Natural killer cell (primary cell): ENCODE results near the gene SORBS1. TPM values are rescaled to one million over a fixed set of nuclear protein-coding genes. Genes with fewer than 3 reads are reported as not detected.

ENCODE experiments used
- ATAC-seq, 3 donors: fragments of 150-1000 bp in 2 of 3; fragments of 200-7000 bp in 1 of 3; cut with Tn5 transposase; 1 replicate in 1 of 3; 2 replicates in 2 of 3; pipeline ENCODE4 v1.10.0; 2021; ENCODE audit warnings: mild to moderate bottlenecking in 2 of 3, moderate library complexity in 2 of 3
- DNase-seq, 2 donors: peaks; one replicate each; pipeline versions ENCODE4 v3.0.0 to v3.0.0-alpha.2; 2013 to 2021; ENCODE audit warnings: mixed read lengths in 1 of 2
- H3K27ac ChIP-seq: one replicate; pipeline ENCODE4 v1.5.1; 2013; ENCODE audit warnings: mild to moderate bottlenecking, low read length
- H3K27me3 ChIP-seq: one replicate; pipeline ENCODE4 v1.6.1; 2013; ENCODE audit warnings: low read length; ENCODE audit not compliant: control insufficient read depth, insufficient read depth
- H3K36me3 ChIP-seq: one replicate; pipeline ENCODE4 v1.6.1; 2013; ENCODE audit warnings: low read length; ENCODE audit not compliant: control insufficient read depth, insufficient read depth
- H3K4me1 ChIP-seq: one replicate; pipeline ENCODE4 v1.6.1; 2013; ENCODE audit warnings: low read length; ENCODE audit not compliant: control insufficient read depth, insufficient read depth
- H3K4me3 ChIP-seq: one replicate; pipeline ENCODE4 v1.5.1; 2013; ENCODE audit warnings: low read length
- H3K9me3 ChIP-seq: one replicate; pipeline ENCODE4 v1.6.1; 2013; ENCODE audit warnings: low read length; ENCODE audit not compliant: control insufficient read depth, insufficient read depth
- H3K27ac Mint-ChIP-seq, 2 donors: one replicate each; pipeline ENCODE4 v1.8.0; 2022; ENCODE audit warnings: mild to moderate bottlenecking in 2 of 2, mixed read lengths in 2 of 2, moderate library complexity in 1 of 2
- H3K27me3 Mint-ChIP-seq, 2 donors: one replicate each; pipeline ENCODE4 v1.8.0; 2022; ENCODE audit warnings: low read depth in 2 of 2, mixed read lengths in 2 of 2
- H3K36me3 Mint-ChIP-seq: one replicate; pipeline ENCODE4 v1.8.0; 2022; ENCODE audit warnings: mixed read lengths
- H3K4me1 Mint-ChIP-seq, 2 donors: one replicate each; pipeline ENCODE4 v1.8.0; 2022; ENCODE audit warnings: mixed read lengths in 2 of 2
- H3K4me3 Mint-ChIP-seq: one replicate; pipeline ENCODE4 v1.8.0; 2022; ENCODE audit warnings: mild to moderate bottlenecking, moderate library complexity, mixed read lengths
- H3K9me3 Mint-ChIP-seq, 2 donors: one replicate each; pipeline ENCODE4 v1.8.0; 2022; ENCODE audit warnings: mixed read lengths in 2 of 2
- WGBS: methylation state at CpG from one replicate; pipeline ENCODE4 v1.1.7; 2013; ENCODE audit warnings: missing lambda C conversion rate; ENCODE audit not compliant: insufficient coverage; 5-methylcytosine and 5-hydroxymethylcytosine counted together
- intact Hi-C: fragments of 100-400 bp; cut with micrococcal nuclease; formaldehyde crosslinking; loops from one replicate; pipeline ENCODE4 v1.14.2; 2022
- total RNA-seq, 4 donors: library from RNA; stranded (reverse); fragments of 120-200 nt in 1 of 4; gene quantifications; one replicate each; pipeline versions ENCODE4 v1.2.3 to v1.2.4, GENCODE V29; 2013 to 2022
- TF ChIP-seq, protein P1 (sequence below): fragments of 200-600 bp; IDR thresholded peaks from one replicate; pipeline ENCODE4 v1.8.0; 2022; ENCODE audit warnings: antibody characterized with exemption

Gene SORBS1
- total RNA-seq, 3 donors from 2014 or later (not counting 1 experiment from before 2014, with no cell fraction given) = 2.4 to 5.4 (median 2.8) TPM

GRCh38 chr10:95487994-95488393, 73.2 kb downstream of the SORBS1 start:
- H3K27ac ChIP-seq = no peak overlapping the region
- Mint-ChIP-seq H3K27ac (no peak overlapping the region), H3K9me3 (no peaks in the 10 kb centered on the region), H3K36me3 (no peaks in the 10 kb centered on the region), H3K4me1 (peaks cover 7 to 9% of the 10 kb centered on the region in 2 donors), H3K27me3 (no peaks in the 10 kb centered on the region), H3K4me3 (no peak overlapping the region)
- no peaks in the 10 kb centered on the region for H3K27me3 ChIP-seq
- intact Hi-C loops = no loop called here
- ATAC-seq = no peak
- H3K36me3 ChIP-seq = no peaks in the 10 kb centered on the region
- no peak for DNase-seq
- H3K4me3 ChIP-seq = no peak overlapping the region
- no peaks in the 10 kb centered on the region for H3K4me1 ChIP-seq
- no peaks in the 10 kb centered on the region for H3K9me3 ChIP-seq
- TF ChIP-seq, protein P1, sequence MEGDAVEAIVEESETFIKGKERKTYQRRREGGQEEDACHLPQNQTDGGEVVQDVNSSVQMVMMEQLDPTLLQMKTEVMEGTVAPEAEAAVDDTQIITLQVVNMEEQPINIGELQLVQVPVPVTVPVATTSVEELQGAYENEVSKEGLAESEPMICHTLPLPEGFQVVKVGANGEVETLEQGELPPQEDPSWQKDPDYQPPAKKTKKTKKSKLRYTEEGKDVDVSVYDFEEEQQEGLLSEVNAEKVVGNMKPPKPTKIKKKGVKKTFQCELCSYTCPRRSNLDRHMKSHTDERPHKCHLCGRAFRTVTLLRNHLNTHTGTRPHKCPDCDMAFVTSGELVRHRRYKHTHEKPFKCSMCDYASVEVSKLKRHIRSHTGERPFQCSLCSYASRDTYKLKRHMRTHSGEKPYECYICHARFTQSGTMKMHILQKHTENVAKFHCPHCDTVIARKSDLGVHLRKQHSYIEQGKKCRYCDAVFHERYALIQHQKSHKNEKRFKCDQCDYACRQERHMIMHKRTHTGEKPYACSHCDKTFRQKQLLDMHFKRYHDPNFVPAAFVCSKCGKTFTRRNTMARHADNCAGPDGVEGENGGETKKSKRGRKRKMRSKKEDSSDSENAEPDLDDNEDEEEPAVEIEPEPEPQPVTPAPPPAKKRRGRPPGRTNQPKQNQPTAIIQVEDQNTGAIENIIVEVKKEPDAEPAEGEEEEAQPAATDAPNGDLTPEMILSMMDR = no peak

DNA sequence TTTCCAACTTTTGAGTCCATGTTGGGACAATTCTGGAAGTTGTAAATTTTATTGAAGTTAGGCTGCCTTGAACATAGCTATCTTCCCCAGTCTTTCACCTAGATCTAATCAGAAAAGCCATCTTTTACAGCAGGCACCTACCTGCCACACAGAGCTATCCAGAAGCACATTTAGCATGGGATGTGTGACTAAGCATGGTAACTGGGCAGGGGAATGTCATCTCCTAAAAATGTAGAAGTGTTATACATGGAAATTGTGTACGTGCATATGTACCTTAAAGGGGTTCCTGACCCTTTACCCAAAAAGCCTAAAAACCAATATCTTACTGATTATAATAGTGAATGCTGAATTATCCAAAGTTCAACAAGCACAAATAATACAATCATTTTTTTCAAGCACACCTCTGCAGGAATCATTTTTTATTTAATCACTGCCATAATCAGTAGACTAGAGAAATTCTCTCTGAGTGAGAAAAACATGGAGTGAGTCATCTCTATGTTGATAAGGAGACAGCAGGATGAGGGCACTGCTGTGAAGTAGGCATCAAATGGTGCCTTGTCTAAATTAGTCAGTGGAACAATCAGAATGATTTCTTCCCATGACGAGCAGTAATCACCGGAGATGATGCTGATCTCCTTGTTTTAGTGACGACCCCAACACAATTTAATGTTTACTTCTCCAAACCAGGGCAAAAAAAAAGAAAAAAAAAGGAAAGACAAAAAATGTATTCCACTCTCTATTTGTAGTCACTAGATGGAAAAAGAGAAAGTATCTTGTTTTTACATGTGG, 75.9 kb downstream of the SORBS1 start:
- Mint-ChIP-seq H3K9me3 (no peaks in the 10 kb centered on the region), H3K4me3 (no peak overlapping the region), H3K36me3 (no peaks in the 10 kb centered on the region), H3K27ac (peak overlapping the region in 1 of 2 donors; percentile 19), H3K4me1 (peaks cover 7 to 9% of the 10 kb centered on the region in 2 donors), H3K27me3 (no peaks in the 10 kb centered on the region)
- Histone ChIP-seq H3K27ac (no peak overlapping the region), H3K9me3 (no peaks in the 10 kb centered on the region), H3K4me1 (no peaks in the 10 kb centered on the region), H3K36me3 (no peaks in the 10 kb centered on the region), H3K4me3 (no peak overlapping the region), H3K27me3 (no peaks in the 10 kb centered on the region)
- WGBS = 92% methylated on average over 2 of the region's 4 CpGs
- DNase-seq = no peak
- intact Hi-C loops = no loop called here
- TF ChIP-seq, protein P1 = no peak
- no peak for ATAC-seq

DNA sequence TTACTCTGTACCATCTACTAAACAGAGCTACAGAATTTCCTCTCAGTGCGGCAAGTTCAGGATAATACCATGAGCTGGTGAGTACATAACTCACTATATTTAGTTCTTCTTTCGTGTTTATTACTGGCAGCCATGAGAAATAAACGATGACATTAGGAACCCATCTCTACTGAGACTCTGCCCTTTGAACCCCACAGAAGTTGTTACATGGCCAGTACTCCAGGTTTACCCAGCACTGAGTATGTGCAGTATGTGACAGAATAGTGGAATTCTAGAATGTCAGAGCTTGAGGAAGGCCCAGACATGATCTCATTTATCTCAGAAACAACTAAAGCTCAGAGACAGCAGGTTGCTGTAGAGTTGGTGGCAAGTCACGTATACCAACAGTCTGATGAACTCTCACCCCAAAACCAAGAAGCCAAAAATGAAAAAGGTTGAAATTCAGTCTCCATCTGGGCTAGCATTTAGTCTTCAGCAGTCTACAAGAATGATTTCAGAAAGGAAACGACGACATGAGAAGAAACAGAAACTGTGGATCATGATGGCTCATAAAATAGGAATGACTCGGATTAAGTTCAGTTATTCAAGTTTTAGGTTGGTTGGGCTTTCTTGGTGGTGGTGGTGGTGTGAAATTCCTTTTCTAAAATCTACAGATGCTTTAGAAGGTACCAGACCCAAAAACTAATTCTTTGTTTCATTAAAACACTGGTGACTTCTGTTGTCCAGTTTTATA, 78.5 kb downstream of the SORBS1 start:
- H3K27me3 Mint-ChIP-seq = peaks cover 0 to 2% of the 10 kb centered on the region in 2 donors
- Histone ChIP-seq H3K36me3 (no peaks in the 10 kb centered on the region), H3K27me3 (no peaks in the 10 kb centered on the region), H3K4me3 (no peak overlapping the region), H3K9me3 (no peaks in the 10 kb centered on the region), H3K4me1 (no peaks in the 10 kb centered on the region), H3K27ac (no peak overlapping the region)
- H3K9me3 Mint-ChIP-seq = no peaks in the 10 kb centered on the region
- H3K4me1 Mint-ChIP-seq = peaks cover 7 to 9% of the 10 kb centered on the region in 2 donors
- WGBS = 90% methylated on average over 7 of the region's 7 CpGs
- ATAC-seq (no peak), DNase-seq (no peak)
- no peak overlapping the region for H3K4me3 Mint-ChIP-seq
- intact Hi-C loops = no loop called here
- TF ChIP-seq, protein P1 = no peak
- no peak overlapping the region for H3K27ac Mint-ChIP-seq
- no peaks in the 10 kb centered on the region for H3K36me3 Mint-ChIP-seq
